Activated CD8-positive, alpha-beta T cell treated with anti-CD3 and anti-CD28 coated beads for 36 hours (primary cell): ENCODE results near the gene POLR2L. TPM values are rescaled to one million over a fixed set of nuclear protein-coding genes. Genes with fewer than 3 reads are reported as not detected.
A peak's percentile ranks its signal among the peaks of the same experiment; 100 is the strongest.

Source experiments
- ATAC-seq: fragments of 200-7000 bp; cut with Tn5 transposase; one replicate; pipeline ENCODE4 v1.10.0; 2021; ENCODE audit warnings: mild to moderate bottlenecking, moderate library complexity
- CTCF ChIA-PET: fragments of 350-600 bp; sonication (Branson Sonifier 250); formaldehyde crosslinking; loops from one replicate; lab custom pipeline; 2021; ENCODE audit warnings: antibody characterized with exemption; lab: Charles Lee
- POLR2A ChIA-PET: fragments of 350-600 bp; sonication (Branson Sonifier 250); formaldehyde crosslinking; loops from one replicate; lab custom pipeline; 2021; ENCODE audit warnings: antibody characterized with exemption; lab: Charles Lee
- DNase-seq: peaks from one replicate; pipeline ENCODE4 v3.0.0-alpha.2; 2020
- H3K27ac Mint-ChIP-seq: one replicate; pipeline ENCODE4 v1.8.0; 2021; ENCODE audit warnings: mild to moderate bottlenecking, mixed read lengths
- H3K27me3 Mint-ChIP-seq: one replicate; pipeline ENCODE4 v1.8.0; 2021; ENCODE audit warnings: mixed read lengths
- H3K36me3 Mint-ChIP-seq: one replicate; pipeline ENCODE4 v1.8.0; 2021; ENCODE audit warnings: low read depth, mixed read lengths
- H3K4me1 Mint-ChIP-seq: one replicate; pipeline ENCODE4 v1.8.0; 2021; ENCODE audit warnings: low read depth, mixed read lengths
- H3K4me3 Mint-ChIP-seq: one replicate; pipeline ENCODE4 v1.8.0; 2021; ENCODE audit warnings: mild to moderate bottlenecking, moderate library complexity, mixed read lengths
- H3K9me3 Mint-ChIP-seq: one replicate; pipeline ENCODE4 v1.8.0; 2021; ENCODE audit warnings: mixed read lengths
- CTCF ChIP-seq: fragments of 200-600 bp; IDR thresholded peaks from one replicate; pipeline ENCODE4 v1.8.0; 2022; ENCODE audit warnings: antibody characterized with exemption, mild to moderate bottlenecking
- intact Hi-C: fragments of 100-400 bp; cut with micrococcal nuclease; formaldehyde crosslinking; loops from one replicate; pipeline ENCODE4 v1.10.0; 2022
- total RNA-seq, 2 experiments: library from RNA; stranded (reverse); gene quantifications; one replicate each; pipeline ENCODE4 v1.2.3, GENCODE V29; 2021

The POLR2L gene
- total RNA-seq, 2 experiments from 2014 or later: 83.0 to 89.2 TPM

- no peak for TF ChIP-seq CTCF
- peaks cover 3% of the 10 kb centered on the region for H3K4me1 Mint-ChIP-seq
- H3K9me3 Mint-ChIP-seq: no peaks in the 10 kb centered on the region
- no peak overlapping the region for H3K27ac Mint-ChIP-seq
- ATAC-seq: no peak
- intact Hi-C loops: no loop called here
- peak overlapping the region; percentile 79 for H3K4me3 Mint-ChIP-seq
- CTCF ChIA-PET: no interaction called here
- no peaks in the 10 kb centered on the region for H3K27me3 Mint-ChIP-seq
- no peak for DNase-seq
- H3K36me3 Mint-ChIP-seq: peaks cover 4% of the 10 kb centered on the region
- POLR2A ChIA-PET: interaction anchor here (1.0 to 3.5 kb wide), 4 partner anchors 9 to 15 kb away, joined by 3 to 22 read pairs (median 3); partner anchors contain the start of gene PNPLA2
These were observed 38.9 kb downstream of the POLR2L start for GRCh38 chr11:803467-803742.

GRCh38 chr11:802693-803466 is 39.4 kb downstream of the POLR2L start:
- Mint-ChIP-seq H3K4me1 (peaks cover 2% of the 10 kb centered on the region), H3K27ac (no peak overlapping the region), H3K4me3 (peak overlapping the region; percentile 38), H3K27me3 (no peaks in the 10 kb centered on the region), H3K36me3 (peaks cover 3% of the 10 kb centered on the region), H3K9me3 (no peaks in the 10 kb centered on the region)
- ChIA-PET POLR2A (interaction anchor here (1.0 to 3.5 kb wide), 3 partner anchors 9 to 16 kb away, joined by 3 to 22 read pairs (median 3); partner anchors contain the start of gene PNPLA2), CTCF (no interaction called here)
- intact Hi-C loops: no loop called here
- ATAC-seq (no peak), DNase-seq (no peak)
- TF ChIP-seq CTCF: no peak

- no peaks in the 10 kb centered on the region for H3K9me3 Mint-ChIP-seq
- TF ChIP-seq CTCF: no peak
- no peak overlapping the region for H3K27ac Mint-ChIP-seq
- H3K27me3 Mint-ChIP-seq: no peaks in the 10 kb centered on the region
- no peak overlapping the region for H3K4me3 Mint-ChIP-seq
- DNase-seq: no peak
- CTCF ChIA-PET: no interaction called here
- ATAC-seq: no peak
- intact Hi-C loops: no loop called here
- H3K4me1 Mint-ChIP-seq: no peaks in the 10 kb centered on the region
- peaks cover 2% of the 10 kb centered on the region for H3K36me3 Mint-ChIP-seq
- POLR2A ChIA-PET: interaction anchor here (3.5 kb wide), 1 partner anchor 10 kb away, joined by 22 read pairs; no protein-coding TSS in a partner anchor
These were observed 40.2 kb downstream of the POLR2L start for GRCh38 chr11:802018-802617.

- no peaks in the 10 kb centered on the region for H3K9me3 Mint-ChIP-seq
- H3K4me3 Mint-ChIP-seq: no peak overlapping the region
- no peak overlapping the region for H3K27ac Mint-ChIP-seq
- peaks cover 6% of the 10 kb centered on the region for H3K4me1 Mint-ChIP-seq
- ATAC-seq (no peak), DNase-seq (no peak)
- peaks cover 2% of the 10 kb centered on the region for H3K36me3 Mint-ChIP-seq
- ChIA-PET POLR2A (interaction anchor here (0.7 to 3.5 kb wide), 4 partner anchors 11 to 37 kb away, joined by 3 to 22 read pairs (median 4); no protein-coding TSS in a partner anchor), CTCF (no interaction called here)
- intact Hi-C loops: no loop called here
- H3K27me3 Mint-ChIP-seq: no peaks in the 10 kb centered on the region
- TF ChIP-seq CTCF: no peak
These were observed 41.1 kb downstream of the POLR2L start for GRCh38 chr11:801097-801780.
